GM20000 (cell line): ENCODE measurements around the gene KSR1.
"Not testable (repeated sequence)": the region's sequence is repeated elsewhere in the genome, so short reads cannot be mapped to it uniquely, and the experiment has no call there.

Experiments
- DNase-seq: peaks from one replicate; pipeline ENCODE4 v3.0.0; 2012; ENCODE audit warnings: low spot score
- CTCF ChIP-seq: IDR thresholded peaks from 2 replicates; pipeline ENCODE4 v1.5.1; 2012; ENCODE audit warnings: mild to moderate bottlenecking, control low read depth; ENCODE audit errors: extremely low read depth, missing control alignments

The KSR1 gene

DNA sequence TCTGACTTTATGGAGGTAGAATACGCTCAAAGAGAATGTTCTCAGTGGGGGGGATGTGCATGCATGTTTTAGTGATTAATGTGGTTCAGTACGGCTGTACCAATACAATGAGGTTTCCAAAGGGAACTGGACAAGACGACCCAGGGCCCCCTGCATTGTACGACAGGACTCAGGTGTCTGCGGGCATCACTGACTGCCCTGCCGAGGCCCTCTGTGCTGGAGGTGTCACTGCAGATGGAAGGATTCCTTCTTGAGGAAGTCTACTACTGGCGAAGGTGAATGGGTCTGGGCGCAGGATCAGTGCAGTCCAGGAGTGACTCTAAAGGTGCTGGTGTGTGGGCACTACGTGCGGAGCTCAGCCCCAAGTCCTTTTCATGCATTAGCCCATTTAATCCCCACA, 171.3 kb downstream of the KSR1 start:
- no peak for DNase-seq
- no peak for TF ChIP-seq CTCF

GRCh38 chr17:27628376-27628775, 172.1 kb downstream of the KSR1 start:
- TF ChIP-seq CTCF = no peak
- no peak for DNase-seq

- DNase-seq = not testable (repeated sequence)
These were observed 173.0 kb downstream of the KSR1 start for GRCh38 chr17:27629260-27629659.

DNA sequence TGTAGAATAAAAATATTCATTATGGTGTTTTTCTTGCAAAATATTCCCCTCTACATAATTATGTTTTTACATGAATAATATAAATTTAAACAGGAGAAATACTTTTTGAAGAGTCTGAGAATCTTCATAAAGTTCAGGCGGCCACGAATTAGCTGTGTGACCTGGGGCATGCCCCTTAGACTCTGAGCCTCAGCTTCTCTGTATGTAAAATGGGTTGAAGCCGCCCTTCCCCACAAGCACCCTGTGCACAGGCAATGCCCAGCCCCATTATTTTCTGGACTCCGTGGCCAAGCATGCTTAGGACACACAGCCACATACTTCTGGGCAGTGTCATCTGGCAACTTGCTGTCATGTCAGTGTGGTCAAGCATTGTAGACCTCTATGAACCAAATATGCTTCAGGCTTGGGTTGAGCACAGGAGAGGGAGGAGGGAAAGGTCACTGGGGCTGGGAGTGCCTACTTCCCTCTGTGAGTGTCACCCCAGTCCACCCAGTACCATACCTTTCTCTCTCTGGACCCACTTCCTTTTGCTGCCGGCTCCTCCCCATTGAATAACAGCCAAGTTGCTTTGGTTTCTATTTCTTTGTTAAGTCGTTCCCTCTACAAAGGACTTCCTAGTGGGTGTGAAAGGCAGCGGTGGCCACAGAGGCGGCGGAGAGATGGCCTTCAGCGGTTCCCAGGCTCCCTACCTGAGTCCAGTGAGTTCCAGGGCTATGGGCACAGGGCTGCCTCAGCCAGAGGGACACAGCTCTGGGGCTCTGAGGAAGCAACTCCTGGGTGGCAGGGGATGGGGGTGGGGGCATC, 174.6 kb downstream of the KSR1 start, which contains the start of gene LGALS9:
LGALS9 (plus strand) TSS at position 582 of the 804 bp plus-strand sequence; CDS start at position 660, 78 bp downstream.
- TF ChIP-seq CTCF = no peak
- peak; percentile 65 for DNase-seq

- DNase-seq = peak; percentile 49
- TF ChIP-seq CTCF = no peak
These were observed 175.1 kb downstream of the KSR1 start for GRCh38 chr17:27631411-27631760.

GRCh38 chr17:27631897-27632725, 175.9 kb downstream of the KSR1 start:
- peak; percentile 22 for TF ChIP-seq CTCF
- no peak for DNase-seq

- DNase-seq = not testable (repeated sequence)
These were observed 176.5 kb downstream of the KSR1 start for GRCh38 chr17:27632766-27633165.

GRCh38 chr17:27633312-27634025, 177.2 kb downstream of the KSR1 start:
- no peak for TF ChIP-seq CTCF
- no peak for DNase-seq
